RWPE1 (cell line): Measurements from ENCODE around the gene ZNF175.

Experiments
- CTCF ChIA-PET: fragments of 350-600 bp; sonication (Branson Sonifier 250); formaldehyde crosslinking; extraction: SDS; loops from one replicate; lab custom pipeline; 2021; lab: Yijun Ruan, JAX
- POLR2A ChIA-PET: fragments of 400-600 bp; formaldehyde crosslinking; extraction: SDS; loops from one replicate; lab custom pipeline; 2020; ENCODE audit warnings: antibody characterized with exemption; ENCODE audit not compliant: low non-redundant PET; lab: Yijun Ruan, JAX
- DNase-seq: peaks from one replicate; pipeline ENCODE4 v3.0.0; 2012; ENCODE audit warnings: low spot score
- H3K27ac ChIP-seq: fragments of 450-650 bp; 2 replicates; pipeline ENCODE4 v1.5.1; 2017
- CTCF ChIP-seq: fragments of 450-650 bp; conservative IDR thresholded peaks from 2 replicates; pipeline ENCODE4 v1.5.1; 2017; ENCODE audit warnings: low read depth, mild to moderate bottlenecking

ZNF175 gene

GRCh38 chr19:51632126-51632525, 61.0 kb downstream of the ZNF175 start:
- POLR2A ChIA-PET: no interaction called here
- CTCF ChIA-PET: no interaction called here
- no peak for DNase-seq
- no peak for TF ChIP-seq CTCF
- no peak overlapping the region for H3K27ac ChIP-seq

- CTCF ChIA-PET: no interaction called here
- POLR2A ChIA-PET: no interaction called here
- H3K27ac ChIP-seq: no peak overlapping the region
- DNase-seq: peak; percentile 10
- TF ChIP-seq CTCF: peak; percentile 32; the same call in 1 of the 2 replicates
Observed at GRCh38 chr19:51637362-51637978, 66.4 kb downstream of the ZNF175 start.

GRCh38 chr19:51639916-51640315, 68.8 kb downstream of the ZNF175 start:
- TF ChIP-seq CTCF: no peak
- ChIA-PET CTCF (interaction anchor here (0.6 kb wide), 1 partner anchor 761 kb away, joined by 3 read pairs; no protein-coding TSS in a partner anchor), POLR2A (no interaction called here)
- DNase-seq: no peak
- no peak overlapping the region for H3K27ac ChIP-seq

- POLR2A ChIA-PET: no interaction called here
- no peak for TF ChIP-seq CTCF
Observed at GRCh38 chr19:51640386-51640785, 69.3 kb downstream of the ZNF175 start.

GRCh38 chr19:51641648-51642047, 70.6 kb downstream of the ZNF175 start:
- ChIA-PET POLR2A (no interaction called here), CTCF (interaction anchor here (0.6 kb wide), 1 partner anchor 16 kb away, joined by 4 read pairs; no protein-coding TSS in a partner anchor)
- H3K27ac ChIP-seq: no peak overlapping the region
- DNase-seq: no peak
- TF ChIP-seq CTCF: no peak

More at GRCh38 chr19:51640386-51640785, 69.3 kb downstream of the ZNF175 start:
- CTCF ChIA-PET: interaction anchor here (0.6 kb wide), 1 partner anchor 761 kb away, joined by 3 read pairs; no protein-coding TSS in a partner anchor
- no peak overlapping the region for H3K27ac ChIP-seq
- no peak for DNase-seq
